Mononuclear cell (primary cell): ENCODE measurements around the gene BCAS3. TPM values are rescaled to one million over a fixed set of nuclear protein-coding genes. Genes with fewer than 3 reads are reported as not detected.

Experiments used
- H3K27me3 ChIP-seq: 2 replicates; pipeline ENCODE4 v1.6.0; 2011; ENCODE audit warnings: low read length, control low read depth; ENCODE audit not compliant: insufficient read depth
- H3K4me1 ChIP-seq: 2 replicates; pipeline ENCODE4 v1.5.1; 2011; ENCODE audit warnings: mild to moderate bottlenecking, low read length, control low read depth; ENCODE audit not compliant: insufficient read depth
- H3K4me3 ChIP-seq: 2 replicates; pipeline ENCODE4 v1.5.1; 2011; ENCODE audit warnings: mild to moderate bottlenecking, low read length, moderate library complexity
- H3K9me3 ChIP-seq: 2 replicates; pipeline ENCODE4 v1.5.1; 2011; ENCODE audit warnings: low read depth, mild to moderate bottlenecking, control low read depth, low read length
- total RNA-seq: library from RNA; depleted of rRNA; stranded (reverse); fragments of >200 nt; gene quantifications from one replicate; pipeline ENCODE4 v1.2.3, GENCODE V29; 2012

The BCAS3 gene
- total RNA-seq, 1 donor = 23.9 TPM

DNA sequence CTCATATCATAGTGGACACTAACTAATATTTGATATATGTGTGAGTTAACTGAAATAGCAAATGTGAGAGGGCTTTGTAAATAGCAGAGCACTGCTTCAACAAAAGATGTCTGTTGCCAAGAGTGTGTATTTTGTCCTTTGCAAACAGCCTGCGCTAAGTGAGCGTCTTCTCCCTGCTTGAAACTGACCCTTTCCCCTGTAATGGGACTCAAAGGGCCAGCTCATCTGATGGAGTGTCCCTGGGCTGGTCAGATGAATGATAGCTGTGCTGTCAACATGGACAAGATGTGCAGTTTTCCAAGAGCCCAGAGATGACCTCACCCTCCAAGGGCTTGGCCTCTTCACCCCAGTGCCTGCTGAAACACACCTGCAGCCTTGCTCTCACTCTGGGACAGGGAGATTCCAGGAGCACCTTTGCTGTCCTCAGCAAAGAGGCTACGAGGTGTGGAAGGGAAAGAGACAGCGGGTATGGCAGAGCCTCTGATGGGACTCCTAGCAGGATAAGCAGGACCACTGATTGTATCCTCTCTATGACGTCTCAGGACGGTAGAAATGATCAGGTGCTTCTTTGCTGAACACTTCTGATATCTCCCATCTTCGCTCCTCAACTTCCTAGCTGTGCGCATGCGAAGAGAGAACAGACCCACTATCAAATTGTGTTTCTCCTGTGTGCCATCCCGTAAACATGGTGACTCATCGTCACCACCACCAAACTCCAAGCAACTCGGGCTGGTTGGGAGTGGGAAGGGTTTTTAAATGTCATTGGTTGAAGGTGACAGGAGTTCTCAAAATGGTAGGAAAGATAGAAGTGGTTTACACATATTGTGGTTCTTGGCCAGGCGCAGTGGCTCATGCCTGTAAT lies 686.2 kb downstream of the BCAS3 start:
- H3K4me1 ChIP-seq = no peaks in the 10 kb centered on the region
- no peaks in the 10 kb centered on the region for H3K27me3 ChIP-seq
- no peaks in the 10 kb centered on the region for H3K9me3 ChIP-seq
- H3K4me3 ChIP-seq = no peak overlapping the region

DNA sequence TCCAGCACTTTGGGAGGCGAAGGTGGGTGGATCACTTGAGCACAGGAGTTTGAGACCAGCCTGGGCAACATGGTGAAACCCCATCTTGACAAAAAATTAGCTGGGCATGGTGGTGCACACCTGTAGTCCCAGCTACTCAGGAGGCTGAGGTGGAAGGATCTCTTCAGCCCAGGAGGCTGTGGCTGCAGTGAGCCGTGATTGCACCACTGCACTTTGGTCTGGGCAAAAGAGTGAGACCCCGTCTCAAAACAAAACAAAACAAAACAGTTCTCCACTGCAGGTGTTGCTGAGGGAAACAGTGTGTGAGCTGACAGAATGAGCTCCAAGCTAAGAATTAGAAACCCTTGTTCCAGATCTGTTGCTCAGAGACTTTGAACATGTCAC lies 686.8 kb downstream of the BCAS3 start:
- H3K27me3 ChIP-seq = no peaks in the 10 kb centered on the region
- H3K4me3 ChIP-seq = no peak overlapping the region
- no peaks in the 10 kb centered on the region for H3K9me3 ChIP-seq
- H3K4me1 ChIP-seq = no peaks in the 10 kb centered on the region

DNA sequence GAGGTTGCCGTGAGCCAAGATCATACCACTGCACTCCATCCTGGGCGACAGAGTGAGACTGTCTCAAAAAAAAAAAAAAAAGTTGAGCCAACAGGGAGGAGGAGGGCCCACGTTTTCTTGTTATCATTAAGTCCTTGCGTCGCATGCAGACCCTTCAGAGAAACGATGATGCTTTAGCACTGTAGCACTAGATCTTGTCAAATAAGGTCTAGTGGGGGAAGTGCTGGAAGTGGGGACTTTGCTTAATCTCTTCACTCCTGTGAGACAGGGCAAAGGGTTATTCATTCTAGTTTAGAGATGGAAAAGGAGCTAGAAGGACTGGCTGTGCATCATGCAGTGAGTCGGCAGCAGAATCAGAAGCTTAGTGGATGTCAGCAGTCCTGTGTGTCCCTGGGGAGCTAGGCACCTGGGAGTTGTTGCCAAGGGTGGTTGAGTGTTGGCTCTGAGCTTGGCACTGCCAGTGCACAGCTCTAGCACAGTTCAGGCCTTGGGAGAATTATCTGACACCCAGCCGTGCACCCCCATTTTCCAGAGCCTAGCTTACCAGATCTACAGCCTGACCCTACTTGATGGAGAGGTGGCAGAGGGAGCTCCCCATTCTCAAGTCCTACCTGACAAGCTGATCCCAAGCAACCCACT lies 688.5 kb downstream of the BCAS3 start:
- no peaks in the 10 kb centered on the region for H3K4me1 ChIP-seq
- no peaks in the 10 kb centered on the region for H3K9me3 ChIP-seq
- no peak overlapping the region for H3K4me3 ChIP-seq
- H3K27me3 ChIP-seq = no peaks in the 10 kb centered on the region

DNA sequence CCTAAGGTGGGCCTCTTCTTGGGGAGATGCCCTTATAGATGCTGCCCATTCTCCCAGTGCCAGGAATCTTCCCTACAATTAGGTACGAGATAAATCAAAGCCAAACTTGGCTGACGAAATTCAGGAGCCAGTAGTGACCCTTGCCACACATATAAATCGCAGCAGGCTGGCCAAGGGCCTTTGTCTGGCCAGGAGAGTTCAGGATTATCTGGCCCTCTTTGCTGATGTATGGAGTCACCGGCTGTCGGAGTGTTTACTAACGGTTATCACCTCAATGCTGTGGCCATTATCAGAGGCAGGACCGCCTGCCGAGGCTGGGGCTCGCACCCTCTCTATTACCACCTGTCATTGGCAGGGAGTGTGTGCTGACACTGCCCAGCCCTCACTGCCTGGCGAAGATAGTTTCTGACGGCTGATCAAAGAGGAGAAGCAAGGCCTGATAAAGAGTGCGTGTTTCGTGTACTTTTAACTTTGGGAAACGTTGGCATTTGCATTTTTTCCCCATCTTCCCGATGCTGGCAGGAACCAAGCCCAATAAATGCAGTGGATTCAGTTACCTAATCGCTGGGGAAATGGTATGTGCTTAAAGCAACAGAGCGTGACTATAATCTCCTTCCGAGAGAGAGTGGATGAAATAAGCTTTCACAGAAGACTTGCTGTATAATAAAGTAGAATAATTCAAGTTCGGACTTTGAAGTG lies 689.2 kb downstream of the BCAS3 start:
- no peaks in the 10 kb centered on the region for H3K27me3 ChIP-seq
- H3K4me3 ChIP-seq = no peak overlapping the region
- H3K9me3 ChIP-seq = no peaks in the 10 kb centered on the region
- H3K4me1 ChIP-seq = no peaks in the 10 kb centered on the region

DNA sequence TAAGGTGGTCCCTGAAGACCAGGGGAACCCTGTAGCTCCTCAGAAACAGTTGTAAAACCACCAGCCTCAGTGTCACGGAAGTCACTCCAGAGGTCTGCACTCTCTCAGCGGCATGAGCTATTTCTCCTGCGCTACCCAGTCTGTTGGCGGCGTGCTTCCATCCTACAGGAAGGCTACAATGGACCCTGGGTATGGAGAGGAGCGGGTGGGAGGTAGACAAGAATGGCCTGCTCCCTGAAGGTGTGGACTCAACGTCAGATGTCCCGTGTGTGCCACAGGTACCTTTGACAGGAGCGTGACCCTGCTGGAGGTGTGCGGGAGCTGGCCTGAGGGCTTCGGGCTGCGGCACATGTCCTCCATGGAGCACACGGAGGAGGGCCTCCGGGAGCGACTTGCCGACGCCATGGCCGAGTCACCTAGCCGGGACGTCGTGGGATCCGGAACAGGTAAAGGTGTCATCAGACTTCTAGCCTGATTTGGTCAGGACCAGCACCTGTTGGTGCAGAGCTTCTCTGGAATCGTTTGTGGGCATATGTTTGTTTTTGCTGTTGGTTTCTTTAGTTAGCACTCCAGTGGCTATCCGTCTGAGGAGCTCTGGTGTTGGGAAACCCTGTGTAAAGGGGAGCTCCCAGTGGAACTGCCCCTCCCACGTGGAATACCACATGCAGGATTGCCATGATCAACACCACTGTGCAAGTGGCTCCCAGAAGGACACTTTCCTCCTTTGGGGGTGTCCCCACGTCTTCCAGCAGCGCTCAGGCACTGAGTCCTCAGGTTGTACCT lies 690.6 kb downstream of the BCAS3 start:
- H3K27me3 ChIP-seq = no peaks in the 10 kb centered on the region
- no peaks in the 10 kb centered on the region for H3K4me1 ChIP-seq
- H3K4me3 ChIP-seq = no peak overlapping the region
- no peaks in the 10 kb centered on the region for H3K9me3 ChIP-seq

DNA sequence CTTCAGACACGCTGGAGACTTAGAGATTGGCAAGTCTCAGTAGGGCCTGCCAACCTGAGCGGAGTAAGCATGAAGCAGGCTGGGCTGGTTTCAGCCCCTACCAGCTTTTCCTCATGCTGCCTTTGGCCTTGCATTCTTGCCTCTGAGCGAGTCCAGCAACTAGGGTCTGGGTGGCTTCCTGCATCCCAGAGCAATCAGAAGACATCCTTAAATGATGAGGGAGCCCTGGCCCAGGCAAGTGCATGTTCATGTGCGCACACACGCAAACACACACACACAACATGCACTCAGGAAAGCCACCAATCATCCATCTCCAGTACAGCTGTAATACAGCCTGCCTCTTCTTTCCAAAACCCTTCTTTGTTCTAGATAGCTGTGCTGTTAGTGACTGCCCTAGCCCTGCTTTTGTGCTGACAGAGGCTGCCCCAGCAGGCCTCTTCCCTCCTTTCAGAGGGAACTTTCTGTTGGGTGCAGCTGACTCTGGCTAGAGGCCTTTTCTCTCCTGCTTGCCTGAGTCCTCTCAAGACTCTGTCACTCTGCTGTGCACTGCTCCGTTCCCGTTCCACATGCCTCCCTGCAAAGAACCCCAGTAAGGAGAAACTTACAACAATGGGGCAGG lies 691.3 kb downstream of the BCAS3 start:
- H3K27me3 ChIP-seq = no peaks in the 10 kb centered on the region
- H3K4me1 ChIP-seq = no peaks in the 10 kb centered on the region
- no peaks in the 10 kb centered on the region for H3K9me3 ChIP-seq
- H3K4me3 ChIP-seq = no peak overlapping the region

DNA sequence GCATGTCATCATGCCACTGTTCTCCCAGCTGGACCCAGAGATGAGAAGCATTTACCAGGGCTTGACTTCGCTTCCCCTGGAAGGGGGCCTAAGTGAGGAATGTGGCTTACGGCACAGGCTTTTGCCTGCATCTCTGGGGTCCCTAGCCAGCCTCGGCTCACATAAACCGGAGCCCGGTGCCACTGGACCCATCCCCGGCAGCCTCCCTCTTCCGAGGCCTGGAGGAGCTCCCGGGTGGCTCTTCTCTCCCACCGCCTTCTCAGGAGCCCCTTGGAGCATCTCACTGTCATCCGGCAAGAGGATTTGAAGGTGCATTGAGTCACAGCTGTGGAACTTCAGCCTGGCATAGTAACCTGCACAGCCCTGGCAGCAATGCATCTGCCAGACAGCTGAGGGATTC lies 692.1 kb downstream of the BCAS3 start:
- Histone ChIP-seq H3K9me3 (no peaks in the 10 kb centered on the region), H3K27me3 (no peaks in the 10 kb centered on the region), H3K4me1 (no peaks in the 10 kb centered on the region), H3K4me3 (no peak overlapping the region)

DNA sequence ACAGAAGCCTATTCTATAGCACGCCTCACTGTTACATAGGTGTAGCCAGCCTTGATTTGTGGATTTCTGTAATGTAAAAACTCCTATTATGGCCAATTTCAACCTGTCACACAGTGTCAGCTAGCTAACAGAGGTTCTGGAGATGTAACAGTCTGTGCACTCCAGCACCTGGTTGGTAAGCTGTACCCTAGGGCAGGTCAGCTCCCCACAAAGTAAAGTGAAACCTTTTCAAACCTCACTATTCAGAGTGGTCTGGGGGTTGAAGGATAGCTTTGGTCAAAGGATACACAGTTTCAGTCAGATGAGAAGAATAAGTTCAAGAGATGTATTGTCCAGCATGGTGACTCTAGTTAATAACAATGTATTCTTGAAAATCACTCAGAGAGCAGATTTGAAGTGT lies 693.5 kb downstream of the BCAS3 start:
- no peaks in the 10 kb centered on the region for H3K9me3 ChIP-seq
- H3K4me1 ChIP-seq = no peaks in the 10 kb centered on the region
- no peak overlapping the region for H3K4me3 ChIP-seq
- no peaks in the 10 kb centered on the region for H3K27me3 ChIP-seq

DNA sequence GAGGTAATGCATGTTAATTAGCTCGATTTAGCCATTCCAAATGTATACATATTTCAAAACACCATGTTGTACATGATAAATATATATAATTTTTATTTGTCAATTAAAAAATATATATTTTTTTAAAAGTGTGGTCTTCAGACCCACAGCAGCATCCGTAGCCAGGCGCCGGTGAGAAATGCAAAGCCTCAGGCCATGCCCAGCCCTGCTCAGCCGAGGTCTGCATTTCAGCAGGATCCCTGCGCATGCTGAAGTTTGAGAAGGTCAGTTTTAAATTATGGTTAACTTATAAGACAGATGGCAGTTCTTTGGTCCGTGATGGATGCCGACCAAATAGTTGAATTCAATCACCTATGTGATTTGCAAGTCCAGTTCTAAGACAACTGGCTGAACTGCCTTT lies 694.0 kb downstream of the BCAS3 start:
- Histone ChIP-seq H3K4me3 (no peak overlapping the region), H3K27me3 (no peaks in the 10 kb centered on the region), H3K4me1 (no peaks in the 10 kb centered on the region), H3K9me3 (no peaks in the 10 kb centered on the region)

DNA sequence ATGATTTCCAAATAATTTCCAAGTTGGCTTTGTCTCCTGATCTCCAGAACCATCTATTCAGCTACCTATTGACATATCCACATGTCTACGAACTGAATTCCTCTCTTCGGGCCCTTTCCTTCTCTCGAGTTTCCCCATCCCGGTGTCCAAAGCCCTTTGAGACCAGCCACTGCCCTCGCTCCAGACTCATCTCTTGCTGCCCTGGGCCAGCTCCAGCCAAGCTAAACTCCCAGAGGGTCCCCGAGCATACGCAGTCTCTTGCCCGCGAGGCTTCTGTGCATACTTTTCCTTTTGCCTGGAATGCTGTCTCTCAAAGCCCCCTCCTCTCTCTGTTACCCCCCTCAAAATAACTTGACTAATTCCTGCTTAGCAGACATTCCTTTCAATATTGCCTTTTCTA lies 694.8 kb downstream of the BCAS3 start:
- H3K4me3 ChIP-seq = no peak overlapping the region
- no peaks in the 10 kb centered on the region for H3K27me3 ChIP-seq

DNA sequence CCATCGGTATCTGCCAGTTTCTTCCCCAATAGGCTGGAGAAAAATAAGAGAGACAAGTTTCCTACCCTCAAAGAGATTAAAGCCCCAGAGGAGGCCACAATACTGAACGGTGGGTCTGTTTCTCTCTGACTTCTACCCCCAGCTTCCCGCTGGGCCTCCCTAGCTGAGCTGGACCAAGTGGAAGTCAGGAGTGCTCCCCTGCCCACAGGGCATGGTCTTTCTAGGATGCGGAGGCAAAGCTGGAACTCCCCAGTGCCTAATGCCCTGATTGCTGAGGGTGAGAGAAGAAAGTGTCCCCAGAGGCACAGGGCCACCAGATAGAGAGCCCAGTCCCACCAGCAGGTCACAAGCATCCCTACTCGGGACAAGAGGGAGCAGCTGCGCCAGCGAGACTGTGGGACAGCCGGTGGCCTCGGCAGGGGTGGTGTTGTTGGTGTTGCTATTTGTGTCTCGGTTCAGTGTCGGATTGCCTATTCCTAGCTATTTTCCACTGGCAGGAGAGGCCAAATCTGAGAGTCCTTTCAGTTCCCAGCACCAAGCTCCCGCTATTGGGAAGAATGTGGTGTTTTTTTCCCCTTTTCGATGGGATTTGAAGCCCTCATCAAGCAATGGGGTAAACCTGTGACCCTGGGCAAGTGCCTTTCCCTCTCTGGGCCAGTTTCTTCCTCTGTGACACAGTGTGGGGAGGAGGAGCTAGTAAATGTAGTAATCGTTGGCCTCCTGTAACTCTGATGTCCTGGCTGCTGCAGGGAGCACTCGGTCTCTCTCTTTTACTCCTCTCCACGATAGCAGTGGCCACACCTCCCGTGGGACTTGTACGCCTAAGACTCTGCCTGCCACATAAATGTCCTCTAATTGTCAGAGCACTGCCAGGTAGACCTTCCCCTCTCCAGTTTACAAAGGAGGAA lies 699.5 kb downstream of the BCAS3 start:
- Histone ChIP-seq H3K9me3 (no peaks in the 10 kb centered on the region), H3K4me3 (no peak overlapping the region), H3K27me3 (no peaks in the 10 kb centered on the region), H3K4me1 (no peaks in the 10 kb centered on the region)

More for the DNA sequence above, 694.8 kb downstream of the BCAS3 start:
- Histone ChIP-seq H3K9me3 (no peaks in the 10 kb centered on the region), H3K4me1 (no peaks in the 10 kb centered on the region)

DNA sequence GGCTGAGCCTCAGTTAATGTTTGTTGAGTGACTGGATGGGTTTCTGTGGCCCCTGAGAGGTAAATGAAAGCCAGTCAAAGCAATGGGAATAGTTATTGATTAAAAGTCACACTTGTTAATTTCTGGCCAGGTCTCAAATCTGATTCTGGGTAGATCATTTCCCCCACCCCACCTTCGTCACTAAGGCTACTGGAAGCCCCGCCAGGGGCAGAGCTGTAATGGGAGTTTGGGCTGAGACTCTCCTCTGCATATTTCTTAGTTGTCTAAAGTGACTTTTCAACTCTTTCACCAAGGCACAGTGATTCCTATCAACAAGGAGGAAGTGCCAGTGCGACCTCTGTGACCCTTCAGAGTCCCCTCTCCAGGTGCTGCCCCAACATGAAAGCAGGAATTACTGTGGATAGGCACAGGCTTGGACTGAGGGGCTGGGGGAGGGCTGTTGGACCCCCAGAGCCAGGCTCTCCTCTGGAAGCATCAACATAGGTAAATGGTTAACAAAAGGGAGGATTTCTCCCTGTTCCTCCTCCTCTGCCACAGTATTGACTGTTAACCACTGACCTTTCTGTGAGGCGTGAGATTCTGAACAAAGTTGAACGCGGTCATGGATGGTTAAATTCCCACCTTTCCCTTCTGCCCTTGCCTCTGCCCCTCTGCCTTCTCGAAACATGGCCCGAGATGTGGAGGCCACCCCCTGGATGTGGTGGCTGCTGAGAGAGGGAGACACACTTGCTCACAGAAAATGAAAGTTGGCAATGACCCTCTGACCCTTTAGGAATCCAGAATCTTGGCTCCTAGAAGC lies 701.2 kb downstream of the BCAS3 start:
- no peak overlapping the region for H3K4me3 ChIP-seq
- H3K9me3 ChIP-seq = no peaks in the 10 kb centered on the region
- no peaks in the 10 kb centered on the region for H3K27me3 ChIP-seq
- no peaks in the 10 kb centered on the region for H3K4me1 ChIP-seq
